ENCODE results near the gene LZTS3. TPM values are rescaled to one million over a fixed set of nuclear protein-coding genes. Genes with fewer than 3 reads are reported as not detected.

LZTS3 gene
- total RNA-seq = 6.2 and 9.8 TPM in 2 replicates

GRCh38 chr20:3172933-3173609, at the start of gene LZTS3:
Gene LZTS3 (minus strand): TSS chr20:3173549. CDS start chr20:3167163, 6,386 bp downstream.

GRCh38 chr20:3209257-3209945, 36.1 kb upstream of the LZTS3 start, which contains the start of gene ITPA:
Gene ITPA (plus strand): TSS chr20:3209498. CDS start chr20:3209552, 54 bp downstream.

GRCh38 chr20:3204124-3204794, 30.9 kb upstream of the LZTS3 start, which contains the start of gene DDRGK1:
Gene DDRGK1 (minus strand): TSS chr20:3204682. CDS start chr20:3204627, 55 bp downstream.

Other genes starting within 250 kb of the LZTS3 start
- gene GNRH2, start 129.9 kb downstream of the LZTS3 start, total RNA-seq = 0.57 TPM in 1 of 2 replicates, not detected in the other
- 29.3 and 30.7 TPM in 2 replicates for gene MRPS26, start 127.5 kb downstream of the LZTS3 start, total RNA-seq
- gene OXT, start 101.9 kb downstream of the LZTS3 start, total RNA-seq = not detected in 2 replicates
- gene AVP, start 88.8 kb downstream of the LZTS3 start, total RNA-seq = not detected in 2 replicates
- gene FASTKD5, start 13.7 kb downstream of the LZTS3 start, total RNA-seq = 17.3 and 20.3 TPM in 2 replicates
- gene UBOX5, start 13.7 kb downstream of the LZTS3 start, total RNA-seq = 4.1 and 4.9 TPM in 2 replicates
- gene DDRGK1, start 31.1 kb upstream of the LZTS3 start, total RNA-seq = 26.8 and 28.7 TPM in 2 replicates
- gene ITPA, start 35.9 kb upstream of the LZTS3 start, total RNA-seq = 24.2 and 33.8 TPM in 2 replicates
- 4.9 TPM in 2 replicates for gene SLC4A11, start 65.6 kb upstream of the LZTS3 start, total RNA-seq
- 17.3 and 20.7 TPM in 2 replicates for gene DNAAF9, start 234.1 kb upstream of the LZTS3 start, total RNA-seq